ENCODE measurements around the gene RNF166.

Gene RNF166

DNA sequence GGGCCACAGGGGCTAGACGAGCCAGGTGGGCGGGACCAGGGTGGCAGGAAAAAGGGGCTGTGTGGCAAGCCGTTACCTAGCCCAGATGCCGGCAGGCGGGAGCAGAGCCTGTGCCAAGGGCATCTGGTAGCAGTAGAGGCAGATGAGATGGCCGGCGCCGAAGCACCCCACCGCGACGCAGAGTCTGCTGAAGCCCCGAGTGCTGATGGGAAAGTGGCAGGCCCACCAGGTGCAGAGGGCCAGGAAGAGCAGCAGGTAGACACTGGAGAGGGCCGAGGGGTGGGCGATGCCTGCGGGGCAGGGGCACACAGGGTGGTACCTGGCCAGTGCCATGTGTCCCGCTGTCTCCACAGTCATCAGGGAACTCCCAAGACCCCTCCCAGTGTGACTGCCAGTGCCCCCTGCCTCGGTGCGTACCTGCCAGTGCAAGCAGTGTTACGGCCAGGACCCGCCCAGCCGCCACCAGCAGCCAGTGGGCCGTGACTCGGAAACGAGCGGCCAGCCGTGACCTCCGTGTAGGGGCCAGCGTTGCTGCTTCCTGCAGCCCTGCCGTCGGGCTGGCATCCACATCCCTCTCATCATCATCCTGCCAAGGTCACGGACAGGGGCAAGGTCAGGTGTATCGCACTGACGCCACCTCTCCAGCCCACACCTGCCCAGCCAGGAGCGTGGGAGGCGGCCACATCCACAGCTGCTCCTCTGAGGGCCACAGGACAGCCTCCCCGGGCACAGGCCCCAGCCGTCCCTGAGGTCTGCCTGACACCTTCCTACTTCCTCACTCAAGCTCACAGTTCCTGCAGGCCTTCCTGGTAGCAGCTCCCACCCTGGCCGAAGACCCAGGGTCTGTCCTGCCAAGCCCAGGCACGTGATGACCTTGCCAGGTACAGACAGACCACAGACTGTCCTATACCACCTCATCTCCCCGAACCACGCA lies 32.2 kb upstream of the RNF166 start:
- DNase-seq = no peak

DNA sequence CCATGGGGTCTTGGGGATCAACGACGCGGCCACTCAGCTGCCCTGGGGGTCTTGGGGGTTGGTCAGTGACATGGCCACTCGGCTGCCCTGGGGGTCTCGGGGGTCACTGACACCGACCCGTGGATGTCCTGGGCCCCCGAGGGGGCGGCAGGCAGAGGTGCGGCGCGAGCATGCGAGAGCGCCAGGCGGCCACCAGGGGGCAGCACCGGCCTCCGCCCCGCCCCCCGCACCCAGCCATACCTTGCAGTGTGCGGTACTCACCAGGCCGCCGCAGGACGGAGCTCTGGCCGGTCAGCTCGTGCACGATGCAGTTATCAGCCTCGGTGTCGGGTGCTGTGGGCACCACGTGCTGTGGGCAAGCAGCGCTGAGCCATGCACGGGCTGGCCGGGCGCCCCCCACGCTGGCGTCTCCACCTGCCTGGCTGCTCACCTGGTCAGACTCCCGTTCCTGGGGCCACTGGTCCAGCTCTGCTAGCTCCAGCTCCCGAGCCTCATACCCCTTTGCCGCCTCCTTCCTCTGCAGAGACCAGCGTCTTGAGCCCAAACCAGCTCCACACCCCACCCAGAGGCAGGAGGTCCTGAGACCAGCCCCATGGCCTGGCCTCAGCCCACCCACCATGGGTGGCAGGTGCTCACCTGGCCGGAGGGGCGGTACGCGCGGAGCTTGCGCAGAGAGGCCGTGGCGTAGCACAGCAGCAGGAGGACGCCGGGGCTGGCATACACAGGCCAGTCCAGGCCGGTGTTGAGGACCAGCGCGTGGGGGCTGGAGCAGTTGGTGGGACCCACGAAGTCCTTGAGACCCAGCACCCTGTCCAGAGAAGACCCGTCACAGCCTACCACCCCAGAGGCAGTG lies 31.3 kb upstream of the RNF166 start:
- peak; percentile 81 for DNase-seq

DNA sequence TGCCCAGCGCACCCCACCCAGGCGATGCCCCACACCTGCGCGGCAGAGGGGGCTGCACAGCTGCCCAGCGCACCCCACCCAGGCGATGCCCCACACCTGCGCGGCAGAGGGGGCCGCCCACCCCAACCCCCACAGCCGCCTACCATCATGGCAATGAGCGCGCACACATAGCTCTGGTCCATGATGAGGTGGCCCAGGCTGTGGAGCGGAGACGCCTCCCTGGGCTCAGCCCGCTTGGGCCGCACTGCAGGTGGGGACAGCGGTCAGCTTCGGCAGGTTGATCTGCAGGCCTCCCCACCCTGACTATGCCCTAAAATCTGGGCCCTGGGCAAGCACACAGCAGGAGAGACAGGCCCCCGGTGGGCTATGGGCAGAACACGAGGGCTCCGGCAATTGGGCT lies 30.3 kb upstream of the RNF166 start:
- DNase-seq = no peak

DNA sequence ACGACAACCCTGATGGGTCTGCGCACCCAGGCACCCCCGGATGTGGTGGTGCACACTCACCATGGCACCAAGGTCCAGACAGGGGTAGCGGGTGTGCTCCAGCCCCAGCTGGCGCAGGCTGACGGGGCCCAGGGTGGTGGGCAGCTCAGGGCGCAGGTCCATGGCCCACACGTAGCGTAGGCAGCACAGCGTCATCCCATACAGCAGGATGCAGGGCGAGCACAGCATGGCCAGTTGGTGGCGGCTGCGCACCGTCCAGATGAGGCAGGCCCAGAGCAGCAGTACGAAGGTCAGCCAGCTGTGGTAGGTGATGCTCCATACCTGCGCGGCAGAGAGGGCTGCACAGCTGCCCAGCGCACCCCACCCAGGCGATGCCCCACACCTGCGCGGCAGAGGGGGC lies 29.9 kb upstream of the RNF166 start:
- no peak for DNase-seq

- DNase-seq = no peak
Observed at GRCh38 chr16:88735616-88736015, 29.4 kb upstream of the RNF166 start.

- DNase-seq = no peak
Observed at GRCh38 chr16:88735121-88735520, 28.9 kb upstream of the RNF166 start.

DNA sequence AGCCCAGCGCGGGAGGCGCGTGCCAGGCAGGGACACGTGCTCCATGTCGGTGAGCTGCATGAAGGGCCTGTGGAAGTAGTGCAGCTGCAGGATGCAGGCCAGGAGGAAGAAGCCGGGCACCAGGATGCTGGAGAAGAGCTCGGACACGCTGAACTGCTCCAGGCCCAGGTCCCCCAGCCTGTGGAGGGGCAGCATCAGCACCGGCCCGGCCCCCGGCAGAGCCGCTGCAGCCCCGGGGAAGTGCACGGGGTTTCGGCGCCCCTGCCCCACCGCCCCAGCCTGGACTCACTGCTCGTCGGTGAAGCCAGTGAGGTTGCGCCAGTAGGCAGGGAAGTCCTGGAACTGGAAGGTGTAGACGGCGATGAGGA lies 28.1 kb upstream of the RNF166 start:
- DNase-seq = no peak

GRCh38 chr16:88733630-88734360 lies 27.6 kb upstream of the RNF166 start:
- DNase-seq = no peak

- DNase-seq = no peak
Observed at GRCh38 chr16:88732961-88733294, 26.7 kb upstream of the RNF166 start.

DNA sequence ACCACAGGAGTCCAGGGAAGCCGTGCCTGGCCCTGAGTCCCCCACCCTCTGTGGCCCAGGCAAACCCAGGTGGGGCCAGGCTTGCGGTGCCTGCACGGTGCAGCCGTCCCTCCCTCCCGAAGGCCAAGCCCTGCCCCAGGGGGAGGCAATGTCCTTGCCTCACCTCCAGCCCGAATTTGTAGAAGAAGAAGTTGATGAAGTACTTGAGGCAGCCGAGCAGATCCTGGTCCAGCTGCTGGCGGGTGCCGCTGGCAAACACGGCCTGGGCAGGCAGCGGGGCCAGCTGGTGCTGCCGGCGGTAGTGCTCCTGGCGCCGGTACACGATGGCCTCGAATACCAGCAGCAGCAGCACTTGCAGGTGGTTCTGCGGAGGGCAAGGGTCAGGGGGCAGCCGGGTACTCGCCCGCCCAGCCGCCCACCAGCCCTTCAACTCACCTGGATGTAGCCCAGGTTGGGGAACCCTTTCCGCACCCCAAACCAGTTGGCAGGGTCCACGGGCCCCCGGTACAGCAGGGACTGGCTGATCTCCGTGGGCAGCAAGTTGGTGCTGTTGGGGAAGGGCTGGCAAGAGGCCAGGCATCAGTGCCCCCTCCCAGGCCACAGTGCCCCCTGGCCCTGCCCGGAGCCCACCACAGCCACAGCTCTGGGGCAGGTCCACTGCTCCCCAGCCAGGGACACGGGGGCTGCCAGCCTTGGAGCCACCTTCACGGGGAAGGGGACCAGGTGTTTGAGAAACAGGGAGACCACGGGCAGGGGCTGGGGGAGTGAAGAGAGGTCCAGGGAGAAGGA lies 26.2 kb upstream of the RNF166 start:
- DNase-seq = no peak

GRCh38 chr16:88731699-88732098 lies 25.5 kb upstream of the RNF166 start:
- DNase-seq = no peak

DNA sequence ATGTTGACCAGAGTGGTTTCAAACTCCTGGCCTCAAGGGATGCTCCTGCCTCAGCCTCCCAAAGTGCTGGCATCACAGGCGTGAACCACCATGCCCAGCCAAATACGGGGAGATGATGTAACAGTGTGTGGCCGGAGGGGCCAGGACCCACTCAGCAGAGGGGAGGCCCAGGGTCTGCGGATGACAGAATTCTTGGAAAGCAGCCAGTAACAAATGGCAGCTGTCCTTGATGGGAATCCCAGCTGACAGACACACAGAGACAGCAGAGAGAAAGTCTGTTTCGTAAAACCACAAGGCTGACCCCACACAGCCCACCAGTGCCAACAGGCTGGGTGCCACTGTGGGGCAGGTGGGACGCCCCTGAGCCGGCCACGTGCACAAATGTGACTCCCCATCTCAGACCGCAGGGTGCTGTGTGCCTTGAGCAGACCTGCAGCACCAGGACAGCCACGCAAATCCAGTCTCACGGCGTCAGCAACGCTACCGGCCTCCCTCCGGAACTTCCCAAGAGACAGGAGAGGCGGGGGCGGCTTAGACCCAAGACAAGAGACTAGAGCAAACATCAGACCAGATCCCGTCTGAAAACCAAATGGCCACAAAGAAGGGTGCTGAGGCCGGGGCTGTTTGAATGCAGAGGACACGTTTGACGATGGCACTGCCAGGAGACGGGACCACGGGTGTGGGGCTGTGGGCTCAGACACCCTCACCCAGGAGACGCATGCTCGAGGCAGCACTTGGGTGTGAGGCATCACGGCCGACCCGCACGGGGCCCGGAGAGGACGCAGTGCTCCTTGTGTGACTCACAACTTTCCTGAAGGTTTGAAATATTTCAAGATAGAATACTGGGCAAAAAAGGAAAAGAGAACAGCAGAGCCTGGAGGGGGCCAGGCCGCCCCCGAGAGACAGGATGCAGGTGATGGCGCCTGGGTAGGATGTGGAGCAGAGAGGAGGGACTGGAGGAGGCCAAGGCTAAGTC lies 24.7 kb upstream of the RNF166 start:
- no peak for DNase-seq

- DNase-seq = no peak
Observed at GRCh38 chr16:88727871-88728270, 21.7 kb upstream of the RNF166 start.

DNA sequence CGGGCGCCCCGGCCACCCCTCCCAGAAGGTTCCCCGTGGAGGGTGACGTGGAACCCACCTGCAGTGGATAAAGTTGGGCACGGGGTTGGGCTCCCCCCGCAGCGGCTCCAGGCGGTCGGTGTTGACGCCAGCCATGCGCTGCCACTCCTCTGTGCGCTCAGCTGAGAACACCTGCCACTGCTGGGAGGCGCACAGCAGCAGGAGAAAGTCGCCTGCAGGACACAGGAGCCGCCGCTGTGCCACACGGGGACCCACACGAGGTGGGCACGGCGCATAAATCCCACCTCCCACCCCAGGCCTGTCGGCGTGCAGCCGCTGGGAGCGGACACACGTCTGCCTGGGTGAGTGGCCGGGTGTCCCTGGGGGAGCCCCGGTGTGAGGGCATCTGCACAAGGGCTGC lies 20.8 kb upstream of the RNF166 start:
- no peak for DNase-seq

DNA sequence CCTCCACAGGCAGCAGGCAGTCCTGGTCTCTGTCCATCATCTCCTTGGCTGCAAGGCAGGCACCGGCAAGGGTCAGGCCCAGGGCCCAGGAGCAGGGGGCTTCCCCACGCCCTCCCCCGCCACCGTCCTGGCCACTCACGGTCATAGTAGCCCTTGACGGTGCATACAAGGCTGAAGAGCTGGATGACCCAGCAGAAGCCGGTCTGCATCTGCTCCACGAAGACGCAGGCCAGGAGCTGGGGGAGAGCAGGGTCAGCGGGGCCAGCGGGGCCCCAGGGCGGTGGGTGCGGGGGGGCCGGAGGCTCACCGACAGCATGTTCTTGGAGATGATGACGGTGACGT lies 20.2 kb upstream of the RNF166 start:
- DNase-seq = no peak

DNA sequence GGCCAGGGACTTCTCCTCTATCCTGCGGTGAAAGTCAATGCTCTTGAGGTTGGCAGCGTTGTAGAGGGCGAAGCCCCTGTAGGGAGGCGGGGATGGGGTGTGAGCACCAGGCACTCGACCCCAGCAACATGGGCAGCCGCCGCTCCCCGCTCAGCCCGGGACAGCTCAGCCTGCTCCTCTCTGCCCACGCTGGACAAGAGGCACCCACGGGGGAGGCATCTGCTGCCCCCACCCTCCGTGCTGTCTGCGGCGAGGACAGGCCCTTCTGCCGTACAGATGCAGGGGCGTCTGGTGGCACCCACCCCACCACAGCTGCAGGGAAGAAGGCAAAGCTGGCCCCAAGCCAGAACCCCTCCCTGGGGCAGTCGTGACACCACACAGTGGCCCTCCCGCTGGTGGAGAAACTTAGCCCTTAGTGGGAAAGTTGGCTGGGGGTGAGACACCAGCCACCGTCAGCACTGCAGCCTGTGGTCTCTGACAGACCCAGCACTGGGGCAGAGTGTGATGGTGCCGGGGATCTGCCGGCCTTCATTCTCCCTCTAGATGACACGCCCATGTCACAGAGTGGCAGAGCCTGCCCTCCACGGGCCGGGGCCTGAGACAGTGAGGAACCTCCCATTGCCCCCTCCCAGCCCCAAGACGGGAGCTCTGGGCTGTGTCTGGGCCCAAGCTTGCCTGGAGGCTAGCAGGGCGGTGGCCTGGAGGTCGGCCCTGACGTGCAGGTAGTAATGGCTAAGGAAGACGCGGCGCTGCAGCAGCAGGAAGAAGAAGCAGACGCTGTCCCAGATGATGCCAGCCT lies 19.6 kb upstream of the RNF166 start:
- DNase-seq = no peak

- no peak for DNase-seq
Observed at GRCh38 chr16:88724855-88725555, 18.8 kb upstream of the RNF166 start.

DNA sequence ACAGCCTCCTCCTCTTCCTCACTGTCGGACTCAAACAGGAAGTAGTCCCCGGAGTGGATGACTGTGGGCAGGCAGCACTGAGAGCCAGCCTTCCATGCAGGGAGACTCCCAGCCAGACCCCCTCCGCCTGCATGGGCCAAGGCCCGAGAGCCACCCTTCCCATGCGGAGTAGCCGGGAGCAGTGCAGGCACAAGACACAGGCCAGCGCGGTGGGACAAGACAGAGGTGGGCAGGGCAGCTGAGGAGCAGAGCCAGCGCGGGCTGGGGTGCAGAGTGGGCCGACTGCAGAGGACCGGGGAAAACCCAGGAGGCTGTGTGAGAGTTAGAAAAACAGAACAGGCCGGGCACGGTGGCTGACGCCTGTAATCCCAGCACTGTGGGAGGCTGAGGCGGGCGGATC lies 17.7 kb upstream of the RNF166 start:
- no peak for DNase-seq

GRCh38 chr16:88723507-88723887 lies 17.3 kb upstream of the RNF166 start:
- no peak for DNase-seq

Data from activated CD4-positive, alpha-beta T cell treated with anti-CD3 and anti-CD28 coated beads, Interleukin-2, Interleukin-6, amounts not matched to agents 100 ng/mL and 50 ng/mL, durations not matched to agents 16 hours and 8 hours (primary cell).